Trophoblast cell (in vitro differentiated cells and primary cell): ENCODE measurements around the gene RPL26.

Source experiments
- DNase-seq, 2 donors: peaks; one replicate each; pipeline ENCODE4 v3.0.0-alpha.2; 2016
- H2AFZ ChIP-seq: 2 replicates; pipeline ENCODE4 v1.6.1; 2013; ENCODE audit warnings: low read length, moderate library complexity, mild to moderate bottlenecking; ENCODE audit not compliant: insufficient read depth, poor library complexity
- H2AK5ac ChIP-seq: 2 replicates; pipeline ENCODE4 v1.6.1; 2013; ENCODE audit warnings: mild to moderate bottlenecking, low read length
- H2BK120ac ChIP-seq: 2 replicates; pipeline ENCODE4 v1.6.1; 2013; ENCODE audit warnings: low read length, mild to moderate bottlenecking, moderate library complexity; ENCODE audit not compliant: insufficient read depth, poor library complexity
- H2BK12ac ChIP-seq: 2 replicates; pipeline ENCODE4 v1.6.1; 2013; ENCODE audit warnings: mild to moderate bottlenecking, low read length, moderate library complexity
- H2BK5ac ChIP-seq: 2 replicates; pipeline ENCODE4 v1.6.1; 2013; ENCODE audit warnings: low read length, low read depth, moderate library complexity, mild to moderate bottlenecking; ENCODE audit not compliant: poor library complexity
- H3K14ac ChIP-seq: 2 replicates; pipeline ENCODE4 v1.6.1; 2013; ENCODE audit warnings: mild to moderate bottlenecking, low read length
- H3K18ac ChIP-seq: 2 replicates; pipeline ENCODE4 v1.6.1; 2013; ENCODE audit warnings: mild to moderate bottlenecking, low read length
- H3K23ac ChIP-seq: 2 replicates; pipeline ENCODE4 v1.6.1; 2013; ENCODE audit warnings: low read length
- H3K27ac ChIP-seq: 2 replicates; pipeline ENCODE4 v1.5.1; 2013; ENCODE audit warnings: low read depth, mild to moderate bottlenecking, inconsistent platforms, low read length, moderate library complexity
- H3K27me3 ChIP-seq: 2 replicates; pipeline ENCODE4 v1.6.1; 2013; ENCODE audit warnings: inconsistent platforms, mild to moderate bottlenecking, low read length, moderate library complexity; ENCODE audit not compliant: insufficient read depth
- H3K36me3 ChIP-seq, 2 experiments: 1 replicate in 1 of 2; 2 replicates in 1 of 2; pipeline ENCODE4 v1.6.1; 2013; ENCODE audit warnings: low read length in 2 of 2, mild to moderate bottlenecking in 2 of 2, moderate library complexity in 1 of 2; ENCODE audit not compliant: insufficient read depth in 2 of 2, control insufficient read depth in 1 of 2
- H3K4ac ChIP-seq: 2 replicates; pipeline ENCODE4 v1.6.1; 2013; ENCODE audit warnings: low read depth, mild to moderate bottlenecking, low read length, moderate library complexity
- H3K4me1 ChIP-seq, 2 experiments: 1 replicate in 1 of 2; 2 replicates in 1 of 2; pipeline ENCODE4 v1.6.1; 2013; ENCODE audit warnings: low read length in 2 of 2, mild to moderate bottlenecking in 2 of 2, moderate library complexity in 1 of 2; ENCODE audit not compliant: insufficient read depth in 2 of 2, control insufficient read depth in 1 of 2
- H3K4me2 ChIP-seq: 2 replicates; pipeline ENCODE4 v1.6.1; 2013; ENCODE audit warnings: inconsistent platforms, mild to moderate bottlenecking, low read length, moderate library complexity
- H3K4me3 ChIP-seq: 2 replicates; pipeline ENCODE4 v1.5.1; 2013; ENCODE audit warnings: mild to moderate bottlenecking, low read depth, low read length, inconsistent platforms
- H3K79me1 ChIP-seq: one replicate; pipeline ENCODE4 v1.6.1; 2013; ENCODE audit warnings: low read length
- H3K79me2 ChIP-seq: 2 replicates; pipeline ENCODE4 v1.6.1; 2013; ENCODE audit warnings: low read length, mild to moderate bottlenecking; ENCODE audit not compliant: control insufficient read depth, insufficient read depth, poor library complexity
- H3K9ac ChIP-seq: 2 replicates; pipeline ENCODE4 v1.6.1; 2013; ENCODE audit warnings: mild to moderate bottlenecking, low read length
- H3K9me3 ChIP-seq: 2 replicates; pipeline ENCODE4 v1.6.1; 2013; ENCODE audit warnings: low read depth, mild to moderate bottlenecking, control low read depth, inconsistent platforms, low read length; ENCODE audit not compliant: insufficient read depth
- H4K12ac ChIP-seq: 2 replicates; pipeline ENCODE4 v1.6.1; 2013; ENCODE audit warnings: low read depth, mild to moderate bottlenecking, low read length, moderate library complexity
- H4K8ac ChIP-seq: 2 replicates; pipeline ENCODE4 v1.6.1; 2013; ENCODE audit warnings: low read depth, mild to moderate bottlenecking, low read length, moderate library complexity
- H4K91ac ChIP-seq: one replicate; pipeline ENCODE4 v1.6.1; 2013; ENCODE audit warnings: low read depth, mild to moderate bottlenecking, low read length, moderate library complexity
- WGBS: extraction: QIAGEN DNeasy Blood & Tissue Kit; methylation state at CpG from one replicate; pipeline ENCODE4 v1.1.7; 2013; ENCODE audit warnings: missing lambda C conversion rate; ENCODE audit not compliant: insufficient read length, insufficient coverage; ENCODE audit errors: extremely low coverage; 5-methylcytosine and 5-hydroxymethylcytosine counted together

RPL26 gene

GRCh38 chr17:8421571-8421970, 38.6 kb upstream of the RPL26 start:
- H3K4me1 ChIP-seq, result peaks cover 0 to 3% of the 10 kb centered on the region in 2 experiments
- no peak overlapping the region for H3K4me3 ChIP-seq
- no peak overlapping the region for H3K9ac ChIP-seq
- H3K79me1 ChIP-seq, result no peaks in the 10 kb centered on the region
- H2BK12ac ChIP-seq, result no peak overlapping the region
- no peak for DNase-seq
- H2BK120ac ChIP-seq, result no peak overlapping the region
- H3K9me3 ChIP-seq, result no peaks in the 10 kb centered on the region
- no peak overlapping the region for H2BK5ac ChIP-seq
- no peaks in the 10 kb centered on the region for H3K36me3 ChIP-seq
- H3K14ac ChIP-seq, result no peak overlapping the region
- H3K27ac ChIP-seq, result no peak overlapping the region
- H3K27me3 ChIP-seq, result no peaks in the 10 kb centered on the region
- H4K12ac ChIP-seq, result no peak overlapping the region
- no peak overlapping the region for H4K8ac ChIP-seq
- no peak overlapping the region for H3K4ac ChIP-seq
- H3K23ac ChIP-seq, result no peak overlapping the region
- no CpG with 5 or more reads among the region's 3 CpGs for WGBS
- no peak overlapping the region for H2AK5ac ChIP-seq
- no peak overlapping the region for H4K91ac ChIP-seq
- H3K79me2 ChIP-seq, result no peaks in the 10 kb centered on the region
- H3K18ac ChIP-seq, result no peak overlapping the region
- no peak overlapping the region for H2AFZ ChIP-seq
- no peak overlapping the region for H3K4me2 ChIP-seq

GRCh38 chr17:8420041-8420934, 37.3 kb upstream of the RPL26 start:
- WGBS, result no CpG with 5 or more reads among the region's 5 CpGs
- H3K14ac ChIP-seq, result no peak overlapping the region
- H4K12ac ChIP-seq, result no peak overlapping the region
- H3K4me2 ChIP-seq, result no peak overlapping the region
- no peaks in the 10 kb centered on the region for H3K79me1 ChIP-seq
- DNase-seq, result peak in 1 of 2 donors; percentile 20
- H3K4me1 ChIP-seq, result peaks cover 0 to 3% of the 10 kb centered on the region in 2 experiments
- no peak overlapping the region for H3K4me3 ChIP-seq
- no peak overlapping the region for H2AFZ ChIP-seq
- no peak overlapping the region for H4K91ac ChIP-seq
- no peak overlapping the region for H2BK120ac ChIP-seq
- H3K9ac ChIP-seq, result no peak overlapping the region
- no peaks in the 10 kb centered on the region for H3K36me3 ChIP-seq
- H3K27me3 ChIP-seq, result no peaks in the 10 kb centered on the region
- no peak overlapping the region for H3K18ac ChIP-seq
- no peak overlapping the region for H4K8ac ChIP-seq
- H3K23ac ChIP-seq, result no peak overlapping the region
- H3K9me3 ChIP-seq, result no peaks in the 10 kb centered on the region
- no peak overlapping the region for H2AK5ac ChIP-seq
- H3K27ac ChIP-seq, result no peak overlapping the region
- H3K4ac ChIP-seq, result no peak overlapping the region
- no peak overlapping the region for H2BK12ac ChIP-seq
- H3K79me2 ChIP-seq, result no peaks in the 10 kb centered on the region
- no peak overlapping the region for H2BK5ac ChIP-seq

DNA sequence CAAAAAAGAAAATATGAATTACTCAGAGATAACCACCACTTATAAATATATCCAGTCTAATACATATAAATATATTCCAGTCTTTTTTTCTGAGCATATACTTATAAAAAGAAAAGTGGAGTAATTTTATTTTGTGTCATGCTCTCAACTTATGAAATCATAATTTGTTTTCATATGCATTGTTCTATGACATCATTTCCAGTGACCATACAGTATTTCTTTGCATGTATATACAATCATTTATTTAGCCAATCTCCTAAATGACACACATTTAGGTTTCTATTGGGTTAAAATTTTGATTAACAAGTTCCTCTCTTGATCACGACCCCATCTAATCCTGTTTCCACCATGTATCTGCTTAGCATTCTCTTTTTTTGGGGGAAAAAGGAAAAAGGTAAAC, 36.3 kb upstream of the RPL26 start:
- Histone ChIP-seq H3K79me2 (no peaks in the 10 kb centered on the region), H3K4me1 (peaks cover 0 to 3% of the 10 kb centered on the region in 2 experiments), H3K36me3 (no peaks in the 10 kb centered on the region), H2BK5ac (no peak overlapping the region), H3K4me3 (no peak overlapping the region), H3K9me3 (no peaks in the 10 kb centered on the region), H3K27me3 (no peaks in the 10 kb centered on the region), H3K4me2 (no peak overlapping the region), H3K14ac (no peak overlapping the region), H3K79me1 (no peaks in the 10 kb centered on the region), H4K8ac (no peak overlapping the region), H2BK12ac (no peak overlapping the region), H4K12ac (no peak overlapping the region), H3K23ac (no peak overlapping the region), H2BK120ac (no peak overlapping the region), H3K4ac (no peak overlapping the region), H3K27ac (no peak overlapping the region), H3K9ac (no peak overlapping the region), H3K18ac (no peak overlapping the region), H4K91ac (no peak overlapping the region), H2AK5ac (no peak overlapping the region), H2AFZ (no peak overlapping the region)
- DNase-seq, result no peak
- WGBS, result no CpG with 5 or more reads among the region's 1 CpG

- H3K79me1 ChIP-seq, result no peaks in the 10 kb centered on the region
- WGBS, result no CpG with 5 or more reads among the region's 1 CpG
- H2BK5ac ChIP-seq, result no peak overlapping the region
These were observed 35.5 kb upstream of the RPL26 start for GRCh38 chr17:8418471-8418870.

More at GRCh38 chr17:8418471-8418870, 35.5 kb upstream of the RPL26 start:
- no peak overlapping the region for H3K9ac ChIP-seq
- H3K4me3 ChIP-seq, result no peak overlapping the region
- no peak overlapping the region for H4K91ac ChIP-seq
- no peaks in the 10 kb centered on the region for H3K36me3 ChIP-seq
- H3K79me2 ChIP-seq, result no peaks in the 10 kb centered on the region
- no peak overlapping the region for H2AK5ac ChIP-seq
- H3K14ac ChIP-seq, result no peak overlapping the region
- H3K4me1 ChIP-seq, result peaks cover 0 to 3% of the 10 kb centered on the region in 2 experiments
- H3K27me3 ChIP-seq, result no peaks in the 10 kb centered on the region
- H3K4me2 ChIP-seq, result no peak overlapping the region
- no peak for DNase-seq
- no peak overlapping the region for H4K12ac ChIP-seq
- H2BK12ac ChIP-seq, result no peak overlapping the region
- H2BK120ac ChIP-seq, result no peak overlapping the region
- no peak overlapping the region for H2AFZ ChIP-seq
- no peak overlapping the region for H3K27ac ChIP-seq
- H3K18ac ChIP-seq, result no peak overlapping the region
- no peak overlapping the region for H3K23ac ChIP-seq
- no peak overlapping the region for H4K8ac ChIP-seq
- no peaks in the 10 kb centered on the region for H3K9me3 ChIP-seq
- H3K4ac ChIP-seq, result no peak overlapping the region
